ENCODE data around the gene GRK4.
"Not testable (repeated sequence)": the region's sequence is repeated elsewhere in the genome, so short reads cannot be mapped to it uniquely, and the experiment has no call there.

The GRK4 gene

GRCh38 chr4:2944091-2944482 is 19.3 kb upstream of the GRK4 start:
- Histone ChIP-seq H3K4me3 (replicated peaks; ENCODE audit: low read depth, low read length) (no peak overlapping the region), H3K36me3 (ENCODE audit: control insufficient read depth, insufficient read depth, low read length) (peaks cover 72% of the 10 kb centered on the region), H3K27me3 (replicated peaks; ENCODE audit: control insufficient read depth, insufficient read depth, low read length) (no peaks in the 10 kb centered on the region)
- no peak for DNase-seq (ENCODE audit: extremely low read depth, insufficient read length)
- TF ChIP-seq CTCF (IDR thresholded peaks at IDR 0.05; ENCODE audit: insufficient read depth, low read length, poor library complexity, severe bottlenecking), result no peak

GRCh38 chr4:2944586-2945526 is 18.5 kb upstream of the GRK4 start:
- H3K36me3 ChIP-seq (ENCODE audit: control insufficient read depth, insufficient read depth, low read length), result peaks cover 69% of the 10 kb centered on the region
- DNase-seq (ENCODE audit: extremely low read depth, insufficient read length), result no peak
- no peak overlapping the region for H3K4me3 ChIP-seq (replicated peaks; ENCODE audit: low read depth, low read length)

GRCh38 chr4:2945619-2946604 is 17.5 kb upstream of the GRK4 start:
- H3K4me3 ChIP-seq (replicated peaks; ENCODE audit: low read depth, low read length); DNase-seq (ENCODE audit: extremely low read depth, insufficient read length); H3K27me3 ChIP-seq (replicated peaks; ENCODE audit: control insufficient read depth, insufficient read depth, low read length): not testable (repeated sequence)
- H3K36me3 ChIP-seq (ENCODE audit: control insufficient read depth, insufficient read depth, low read length), result peaks cover 65% of the 10 kb centered on the region

More at GRCh38 chr4:2944586-2945526, 18.5 kb upstream of the GRK4 start:
- no peak for TF ChIP-seq CTCF (IDR thresholded peaks at IDR 0.05; ENCODE audit: insufficient read depth, low read length, poor library complexity, severe bottlenecking)
- H3K27me3 ChIP-seq (replicated peaks; ENCODE audit: control insufficient read depth, insufficient read depth, low read length), result no peaks in the 10 kb centered on the region

GRCh38 chr4:2946812-2947600 is 16.4 kb upstream of the GRK4 start:
- no peak for TF ChIP-seq CTCF (IDR thresholded peaks at IDR 0.05; ENCODE audit: insufficient read depth, low read length, poor library complexity, severe bottlenecking)
- Histone ChIP-seq H3K4me3 (replicated peaks; ENCODE audit: low read depth, low read length) (no peak overlapping the region), H3K27me3 (replicated peaks; ENCODE audit: control insufficient read depth, insufficient read depth, low read length) (no peaks in the 10 kb centered on the region), H3K36me3 (ENCODE audit: control insufficient read depth, insufficient read depth, low read length) (peaks cover 62% of the 10 kb centered on the region)
- DNase-seq (ENCODE audit: extremely low read depth, insufficient read length), result no peak

GRCh38 chr4:2947926-2948325 is 15.4 kb upstream of the GRK4 start:
- DNase-seq (ENCODE audit: extremely low read depth, insufficient read length), result no peak
- no peaks in the 10 kb centered on the region for H3K27me3 ChIP-seq (replicated peaks; ENCODE audit: control insufficient read depth, insufficient read depth, low read length)
- no peak for TF ChIP-seq CTCF (IDR thresholded peaks at IDR 0.05; ENCODE audit: insufficient read depth, low read length, poor library complexity, severe bottlenecking)
- peaks cover 63% of the 10 kb centered on the region for H3K36me3 ChIP-seq (ENCODE audit: control insufficient read depth, insufficient read depth, low read length)
- no peak overlapping the region for H3K4me3 ChIP-seq (replicated peaks; ENCODE audit: low read depth, low read length)
